Activated naive CD4-positive, alpha-beta T cell treated with anti-CD3 and anti-CD28 coated beads, Interleukin-2, amount 10 ng/mL, durations not matched to agents 7 days and 5 days (primary cell): ENCODE measurements around the gene TANC1.

Experiments used
- CTCF ChIA-PET: fragments of 350-600 bp; sonication (Branson Sonifier 250); formaldehyde crosslinking; loops from one replicate; lab custom pipeline; 2021; ENCODE audit warnings: antibody characterized with exemption; lab: Charles Lee
- DNase-seq: peaks from one replicate; pipeline ENCODE4 v3.0.0-alpha.2; 2020
- H3K27ac Mint-ChIP-seq: one replicate; pipeline ENCODE4 v1.8.0; 2021; ENCODE audit warnings: mild to moderate bottlenecking, moderate library complexity, mixed read lengths
- H3K27me3 Mint-ChIP-seq: one replicate; pipeline ENCODE4 v1.8.0; 2021; ENCODE audit warnings: mild to moderate bottlenecking, mixed read lengths
- H3K36me3 Mint-ChIP-seq: one replicate; pipeline ENCODE4 v1.8.0; 2021; ENCODE audit warnings: mixed read lengths
- H3K4me1 Mint-ChIP-seq: one replicate; pipeline ENCODE4 v1.8.0; 2021; ENCODE audit warnings: mixed read lengths
- H3K4me3 Mint-ChIP-seq: one replicate; pipeline ENCODE4 v1.8.0; 2021; ENCODE audit warnings: mild to moderate bottlenecking, moderate library complexity, mixed read lengths
- H3K9me3 Mint-ChIP-seq: one replicate; pipeline ENCODE4 v1.8.0; 2021; ENCODE audit warnings: mixed read lengths

The TANC1 gene

GRCh38 chr2:158968396-158969161 is at the start of gene TANC1:
TANC1 (plus strand) TSS chr2:158968640; CDS start chr2:159065911, 97,271 bp downstream.
- CTCF ChIA-PET: no interaction called here
- Mint-ChIP-seq H3K9me3 (no peaks in the 10 kb centered on the region), H3K27me3 (peaks cover 52% of the 10 kb centered on the region)

GRCh38 chr2:158921599-158922408 is 46.6 kb upstream of the TANC1 start:
- DNase-seq: no peak
- Mint-ChIP-seq H3K4me1 (no peaks in the 10 kb centered on the region), H3K9me3 (no peaks in the 10 kb centered on the region), H3K36me3 (no peaks in the 10 kb centered on the region), H3K4me3 (no peak overlapping the region), H3K27me3 (peaks cover 33% of the 10 kb centered on the region), H3K27ac (no peak overlapping the region)
- CTCF ChIA-PET: interaction anchor here (0.6 kb wide), 1 partner anchor 24 kb away, joined by 3 read pairs; no protein-coding TSS in a partner anchor

More at GRCh38 chr2:158968396-158969161, at the start of gene TANC1:
- Mint-ChIP-seq H3K36me3 (no peaks in the 10 kb centered on the region), H3K27ac (no peak within 1 kb of the TSS), H3K4me1 (peaks cover 18% of the 10 kb centered on the region), H3K4me3 (peak within 1 kb of the TSS; percentile 70)
- DNase-seq: peak; percentile 81

DNA sequence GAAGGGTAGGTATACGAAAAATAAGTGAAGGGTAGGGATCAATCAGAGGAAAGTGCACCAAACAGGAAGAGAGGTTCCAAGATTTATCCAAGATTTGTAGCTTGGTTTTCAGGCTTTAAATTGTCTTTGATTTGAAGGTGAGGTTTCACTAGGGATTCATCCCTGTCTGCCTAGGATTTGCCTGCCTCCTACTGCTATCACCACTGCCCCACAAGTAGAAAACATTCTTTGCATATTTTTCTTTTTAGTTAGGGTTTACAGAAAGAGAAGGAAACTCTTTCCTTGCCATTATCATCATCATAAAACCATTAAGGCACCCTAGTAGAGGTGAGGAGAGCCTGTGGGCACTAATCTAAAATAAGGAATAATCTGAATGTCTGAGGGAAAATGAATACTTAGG is 45.8 kb upstream of the TANC1 start:
- no peaks in the 10 kb centered on the region for H3K9me3 Mint-ChIP-seq
- H3K27ac Mint-ChIP-seq: no peak overlapping the region
- no peak overlapping the region for H3K4me3 Mint-ChIP-seq
- no peak for DNase-seq
- no peaks in the 10 kb centered on the region for H3K4me1 Mint-ChIP-seq
- H3K27me3 Mint-ChIP-seq: peaks cover 33% of the 10 kb centered on the region
- no peaks in the 10 kb centered on the region for H3K36me3 Mint-ChIP-seq
- CTCF ChIA-PET: interaction anchor here (0.6 kb wide), 1 partner anchor 25 kb away, joined by 3 read pairs; no protein-coding TSS in a partner anchor

DNA sequence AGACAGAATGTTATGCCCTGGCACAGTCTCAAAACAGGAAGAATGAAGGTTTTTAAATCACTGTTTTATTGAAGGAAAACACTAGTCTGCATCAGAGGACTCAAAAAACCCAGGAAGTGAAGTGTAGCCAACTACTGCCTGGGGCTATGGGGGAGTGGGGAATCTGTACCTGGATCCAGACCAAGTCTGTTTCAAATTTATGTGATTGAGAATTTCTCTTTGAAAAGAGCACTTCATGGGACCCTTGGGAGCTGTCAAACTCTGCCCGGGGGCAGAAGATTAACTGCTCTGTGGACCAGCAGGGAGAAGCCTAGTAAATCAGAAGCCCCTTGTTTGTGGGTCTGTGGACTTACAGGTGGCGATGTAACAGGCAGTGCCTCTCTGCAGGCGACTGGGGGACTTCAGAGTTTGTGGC is 45.3 kb upstream of the TANC1 start:
- H3K4me3 Mint-ChIP-seq: no peak overlapping the region
- DNase-seq: no peak
- H3K9me3 Mint-ChIP-seq: no peaks in the 10 kb centered on the region
- H3K27ac Mint-ChIP-seq: no peak overlapping the region
- H3K36me3 Mint-ChIP-seq: no peaks in the 10 kb centered on the region
- H3K27me3 Mint-ChIP-seq: peaks cover 33% of the 10 kb centered on the region
- CTCF ChIA-PET: no interaction called here
- H3K4me1 Mint-ChIP-seq: peaks cover under 1% of the 10 kb centered on the region

- no peaks in the 10 kb centered on the region for H3K36me3 Mint-ChIP-seq
- peaks cover 2% of the 10 kb centered on the region for H3K4me1 Mint-ChIP-seq
- H3K27ac Mint-ChIP-seq: no peak overlapping the region
- H3K27me3 Mint-ChIP-seq: peaks cover 33% of the 10 kb centered on the region
- DNase-seq: no peak
- H3K9me3 Mint-ChIP-seq: peaks cover under 1% of the 10 kb centered on the region
- no peak overlapping the region for H3K4me3 Mint-ChIP-seq
- CTCF ChIA-PET: no interaction called here
Measured at GRCh38 chr2:158923641-158924040, 44.8 kb upstream of the TANC1 start.

GRCh38 chr2:158926478-158926948 is 41.9 kb upstream of the TANC1 start:
- Mint-ChIP-seq H3K4me1 (peaks cover 12% of the 10 kb centered on the region), H3K27ac (no peak overlapping the region), H3K9me3 (peaks cover 9% of the 10 kb centered on the region), H3K36me3 (no peaks in the 10 kb centered on the region), H3K27me3 (peaks cover 33% of the 10 kb centered on the region), H3K4me3 (no peak overlapping the region)
- CTCF ChIA-PET: no interaction called here
- DNase-seq: no peak

- Mint-ChIP-seq H3K27ac (no peak overlapping the region), H3K4me1 (peaks cover 12% of the 10 kb centered on the region), H3K9me3 (peaks cover 9% of the 10 kb centered on the region), H3K36me3 (no peaks in the 10 kb centered on the region), H3K27me3 (peaks cover 18% of the 10 kb centered on the region), H3K4me3 (no peak overlapping the region)
- CTCF ChIA-PET: no interaction called here
- no peak for DNase-seq
Measured at GRCh38 chr2:158928515-158928914, 39.9 kb upstream of the TANC1 start.

GRCh38 chr2:158928965-158929364 is 39.5 kb upstream of the TANC1 start:
- CTCF ChIA-PET: no interaction called here
- Mint-ChIP-seq H3K27ac (no peak overlapping the region), H3K27me3 (peaks cover 15% of the 10 kb centered on the region), H3K9me3 (peaks cover 9% of the 10 kb centered on the region), H3K36me3 (no peaks in the 10 kb centered on the region), H3K4me1 (peaks cover 12% of the 10 kb centered on the region), H3K4me3 (no peak overlapping the region)
- no peak for DNase-seq

GRCh38 chr2:158931572-158931971 is 36.9 kb upstream of the TANC1 start:
- no peak overlapping the region for H3K27ac Mint-ChIP-seq
- peaks cover 12% of the 10 kb centered on the region for H3K4me1 Mint-ChIP-seq
- H3K36me3 Mint-ChIP-seq: no peaks in the 10 kb centered on the region
- H3K4me3 Mint-ChIP-seq: no peak overlapping the region
- H3K9me3 Mint-ChIP-seq: peaks cover 9% of the 10 kb centered on the region
- H3K27me3 Mint-ChIP-seq: peaks cover 9% of the 10 kb centered on the region
- DNase-seq: no peak
- CTCF ChIA-PET: no interaction called here

- DNase-seq: no peak
- Mint-ChIP-seq H3K36me3 (no peaks in the 10 kb centered on the region), H3K4me1 (peaks cover 12% of the 10 kb centered on the region), H3K9me3 (peaks cover 9% of the 10 kb centered on the region), H3K27ac (no peak overlapping the region), H3K4me3 (no peak overlapping the region), H3K27me3 (peaks cover 9% of the 10 kb centered on the region)
- CTCF ChIA-PET: no interaction called here
Measured at GRCh38 chr2:158932131-158932645, 36.3 kb upstream of the TANC1 start.

GRCh38 chr2:158934170-158934569 is 34.3 kb upstream of the TANC1 start:
- H3K9me3 Mint-ChIP-seq: peaks cover 5% of the 10 kb centered on the region
- DNase-seq: no peak
- no peak overlapping the region for H3K27ac Mint-ChIP-seq
- H3K4me3 Mint-ChIP-seq: no peak overlapping the region
- peaks cover 9% of the 10 kb centered on the region for H3K27me3 Mint-ChIP-seq
- no peaks in the 10 kb centered on the region for H3K36me3 Mint-ChIP-seq
- CTCF ChIA-PET: no interaction called here
- H3K4me1 Mint-ChIP-seq: peaks cover 4% of the 10 kb centered on the region

- Mint-ChIP-seq H3K4me1 (no peaks in the 10 kb centered on the region), H3K4me3 (no peak overlapping the region), H3K36me3 (no peaks in the 10 kb centered on the region), H3K27me3 (peaks cover 9% of the 10 kb centered on the region), H3K27ac (no peak overlapping the region), H3K9me3 (no peaks in the 10 kb centered on the region)
- CTCF ChIA-PET: no interaction called here
- no peak for DNase-seq
Measured at GRCh38 chr2:158935617-158936016, 32.8 kb upstream of the TANC1 start.

DNA sequence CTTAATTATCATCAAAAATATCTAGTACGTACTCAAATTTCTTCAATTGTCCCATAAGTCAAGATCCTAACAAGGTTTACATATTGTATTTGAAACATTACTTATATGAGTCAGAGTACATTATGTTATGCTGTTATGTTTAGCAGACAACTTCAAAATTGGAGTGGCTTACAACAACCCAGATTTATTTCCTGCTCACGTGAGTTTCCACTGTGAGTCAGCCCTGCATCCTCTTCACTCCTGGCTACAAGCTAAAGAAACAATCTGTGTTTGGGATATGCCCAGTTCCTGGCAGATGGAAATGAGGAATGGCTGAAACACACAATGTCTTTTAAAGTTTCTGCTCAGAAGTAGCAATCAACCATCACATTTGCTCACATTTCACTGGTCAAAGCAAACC is 31.5 kb upstream of the TANC1 start:
- Mint-ChIP-seq H3K36me3 (no peaks in the 10 kb centered on the region), H3K4me1 (no peaks in the 10 kb centered on the region), H3K4me3 (no peak overlapping the region), H3K27me3 (peaks cover 9% of the 10 kb centered on the region), H3K27ac (no peak overlapping the region), H3K9me3 (no peaks in the 10 kb centered on the region)
- CTCF ChIA-PET: interaction anchor here (0.6 kb wide), 1 partner anchor 155 kb away, joined by 3 read pairs; no protein-coding TSS in a partner anchor
- DNase-seq: no peak

- no peak for DNase-seq
- no peaks in the 10 kb centered on the region for H3K4me1 Mint-ChIP-seq
- CTCF ChIA-PET: no interaction called here
- H3K27me3 Mint-ChIP-seq: peaks cover 2% of the 10 kb centered on the region
- H3K4me3 Mint-ChIP-seq: no peak overlapping the region
- no peak overlapping the region for H3K27ac Mint-ChIP-seq
- no peaks in the 10 kb centered on the region for H3K9me3 Mint-ChIP-seq
- no peaks in the 10 kb centered on the region for H3K36me3 Mint-ChIP-seq
Measured at GRCh38 chr2:158940356-158940755, 28.1 kb upstream of the TANC1 start.
